PC-9 (cell line): ENCODE data around the gene SH3BP4.

ENCODE experiments used
- EZH2 ChIP-seq: fragments of 200-600 bp; sonication (generic); IDR thresholded peaks from 2 replicates; pipeline ENCODE4 v1.8.0; 2017; ENCODE audit warnings: antibody characterized with exemption, low read depth
- TF ChIP-seq, protein P1 (sequence below): fragments of 200-600 bp; sonication (generic); conservative IDR thresholded peaks from 2 replicates; pipeline ENCODE4 v1.6.1; 2017; ENCODE audit warnings: mixed run types, antibody characterized with exemption, mild to moderate bottlenecking, moderate library complexity

DNA sequence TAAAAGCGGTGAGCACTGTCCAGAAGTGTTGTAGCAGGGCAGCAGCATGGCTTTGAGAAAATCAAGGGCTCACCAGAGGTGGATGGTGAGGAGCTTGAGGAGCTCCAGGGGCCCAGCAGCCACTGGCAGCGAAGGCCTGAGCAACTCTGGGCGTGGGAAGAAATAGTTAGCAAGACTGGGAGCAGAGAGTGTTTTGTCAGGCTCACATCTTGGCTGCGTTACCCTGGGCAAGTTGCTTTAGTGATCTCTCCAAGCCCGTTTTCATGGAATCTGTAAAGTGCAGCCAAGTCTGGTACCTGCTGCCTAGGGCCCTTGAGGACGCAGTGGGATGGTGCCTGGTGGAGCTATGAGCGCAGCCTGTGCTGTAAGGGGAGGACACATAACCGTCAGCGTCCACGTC lies 78.3 kb downstream of the SH3BP4 start:
- TF ChIP-seq, protein P1, sequence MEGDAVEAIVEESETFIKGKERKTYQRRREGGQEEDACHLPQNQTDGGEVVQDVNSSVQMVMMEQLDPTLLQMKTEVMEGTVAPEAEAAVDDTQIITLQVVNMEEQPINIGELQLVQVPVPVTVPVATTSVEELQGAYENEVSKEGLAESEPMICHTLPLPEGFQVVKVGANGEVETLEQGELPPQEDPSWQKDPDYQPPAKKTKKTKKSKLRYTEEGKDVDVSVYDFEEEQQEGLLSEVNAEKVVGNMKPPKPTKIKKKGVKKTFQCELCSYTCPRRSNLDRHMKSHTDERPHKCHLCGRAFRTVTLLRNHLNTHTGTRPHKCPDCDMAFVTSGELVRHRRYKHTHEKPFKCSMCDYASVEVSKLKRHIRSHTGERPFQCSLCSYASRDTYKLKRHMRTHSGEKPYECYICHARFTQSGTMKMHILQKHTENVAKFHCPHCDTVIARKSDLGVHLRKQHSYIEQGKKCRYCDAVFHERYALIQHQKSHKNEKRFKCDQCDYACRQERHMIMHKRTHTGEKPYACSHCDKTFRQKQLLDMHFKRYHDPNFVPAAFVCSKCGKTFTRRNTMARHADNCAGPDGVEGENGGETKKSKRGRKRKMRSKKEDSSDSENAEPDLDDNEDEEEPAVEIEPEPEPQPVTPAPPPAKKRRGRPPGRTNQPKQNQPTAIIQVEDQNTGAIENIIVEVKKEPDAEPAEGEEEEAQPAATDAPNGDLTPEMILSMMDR, result no peak
- TF ChIP-seq EZH2, result no peak
